ACHN (cell line): Measurements from ENCODE around the gene TMEM225B.
"Not testable (repeated sequence)": the region's sequence is repeated elsewhere in the genome, so short reads cannot be mapped to it uniquely, and the experiment has no call there.

Experiments
- DNase-seq: peaks from one replicate; pipeline ENCODE4 v3.0.0-alpha.2; 2015
- in situ Hi-C: cut with HindIII; loops from 2 replicates; pipeline ENCODE4 v1.10.0; 2017; ENCODE audit warnings: low sequenced_read_pairs, low pct_ligation_motif_present, low pct_unique_long_range_greater_than_20kb

Gene TMEM225B, protein sequence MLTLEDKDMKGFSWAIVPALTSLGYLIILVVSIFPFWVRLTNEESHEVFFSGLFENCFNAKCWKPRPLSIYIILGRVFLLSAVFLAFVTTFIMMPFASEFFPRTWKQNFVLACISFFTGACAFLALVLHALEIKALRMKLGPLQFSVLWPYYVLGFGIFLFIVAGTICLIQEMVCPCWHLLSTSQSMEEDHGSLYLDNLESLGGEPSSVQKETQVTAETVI

DNA sequence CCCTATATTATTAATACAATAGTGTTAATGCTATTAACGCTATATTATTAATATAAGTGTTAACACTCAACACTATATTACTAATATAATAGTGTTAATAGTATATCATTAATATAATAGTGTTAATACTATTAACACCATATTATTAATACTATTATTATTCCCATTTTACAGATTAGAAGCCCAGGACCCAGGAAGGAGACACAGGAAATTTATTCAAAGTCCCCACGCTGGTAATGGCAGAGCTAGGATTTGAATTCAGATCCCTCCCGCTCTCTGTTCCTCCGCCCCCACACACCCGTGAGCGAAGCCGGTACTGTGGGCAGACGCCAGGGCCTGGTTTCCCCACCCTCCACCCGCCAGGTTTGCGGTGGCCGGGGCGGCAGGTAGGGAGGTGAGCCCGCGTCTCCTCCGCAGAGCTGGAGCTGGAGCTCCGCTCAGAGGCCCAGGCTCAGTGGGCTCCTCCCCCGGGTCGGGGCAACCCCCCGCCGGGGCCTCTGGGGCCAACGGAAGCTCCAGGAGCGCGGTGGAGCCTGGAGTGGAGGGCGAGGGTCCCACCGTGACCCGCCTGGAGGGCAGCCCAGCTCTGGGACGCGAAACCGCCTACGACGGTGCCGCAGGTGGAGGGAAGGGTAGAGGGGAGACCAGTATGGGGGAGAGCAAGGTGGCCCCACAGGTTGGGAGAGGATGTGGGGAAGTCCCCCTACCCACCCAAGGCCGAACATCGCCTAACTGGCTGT, at the start of gene TMEM225B:
TMEM225B (plus strand) TSS at position 506 of the 740 bp plus-strand sequence. CDS start 6,122 bp downstream, outside the sequence.
- in situ Hi-C loops = no loop called here
- DNase-seq = no peak

DNA sequence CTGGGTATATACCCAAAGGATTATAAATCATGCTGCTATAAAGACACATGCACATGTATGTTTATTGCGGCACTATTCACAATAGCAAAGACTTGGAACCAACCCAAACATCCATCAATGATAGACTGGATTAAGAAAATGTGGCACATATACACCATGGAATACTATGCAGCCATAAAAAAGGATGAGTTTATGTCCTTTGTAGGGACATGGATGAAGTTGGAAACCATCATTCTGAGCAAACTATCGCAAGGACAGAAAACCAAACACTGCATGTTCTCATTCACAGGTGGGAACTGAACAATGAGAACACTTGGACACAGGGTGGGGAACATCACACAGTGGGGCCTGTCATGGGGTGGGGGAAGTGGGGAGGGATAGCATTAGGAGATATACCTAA, 48.5 kb upstream of the TMEM225B start:
- in situ Hi-C loops, DNase-seq: not testable (repeated sequence)

DNA sequence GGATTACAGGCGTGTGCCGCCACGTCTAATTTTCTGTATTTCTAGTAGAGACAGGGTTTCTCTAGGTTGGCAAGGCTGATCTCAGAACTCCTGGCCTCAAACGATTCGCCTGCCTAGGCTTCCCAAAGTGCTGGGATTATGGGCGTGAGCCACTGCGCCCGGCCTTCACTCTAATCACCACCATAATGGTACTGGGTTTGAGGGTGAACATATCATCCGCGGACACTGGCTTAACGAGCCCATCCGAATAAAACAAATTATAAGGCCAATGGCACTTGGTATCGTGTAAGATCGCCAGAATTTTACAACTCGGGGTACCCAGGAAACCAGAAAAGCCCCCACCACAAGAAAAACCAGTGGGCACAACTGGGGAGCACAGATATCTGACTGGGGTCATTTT, 46.7 kb upstream of the TMEM225B start:
- no peak for DNase-seq
- in situ Hi-C loops = no loop called here

DNA sequence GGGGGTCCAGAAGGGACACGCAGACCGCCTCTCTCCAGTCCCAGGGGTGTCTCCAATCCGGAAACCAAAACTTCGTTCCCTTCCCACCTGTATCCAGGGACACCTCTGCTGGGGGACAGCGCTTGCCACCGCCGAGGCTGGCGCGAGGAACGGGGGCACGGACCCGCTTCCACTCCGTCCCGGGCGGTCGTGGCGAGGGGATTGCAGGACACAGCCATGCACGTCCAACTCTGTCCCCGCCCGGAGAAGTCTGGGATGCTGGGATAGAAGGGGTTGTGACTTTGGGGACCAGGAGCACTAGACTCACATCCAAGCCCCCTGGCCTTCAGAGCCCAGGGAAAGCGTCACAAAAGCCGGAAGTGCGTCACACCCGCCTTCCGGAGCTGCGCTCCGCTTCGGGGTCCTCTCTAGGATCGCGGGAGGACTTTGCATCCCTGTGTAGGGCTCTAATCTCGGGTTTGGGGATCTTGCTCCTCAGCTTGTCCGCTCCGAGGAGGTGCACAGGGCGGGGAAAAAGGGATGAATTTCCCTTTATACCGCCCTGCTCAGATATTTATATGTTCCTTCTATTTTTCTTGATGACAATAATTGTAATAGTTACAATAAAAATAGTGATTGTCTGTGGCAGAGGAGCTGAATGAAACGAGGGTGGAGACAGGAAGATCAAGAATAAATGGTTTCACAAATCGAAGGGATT, 46.2 kb upstream of the TMEM225B start, which contains the start of gene FAM200A:
FAM200A (minus strand) TSS at position 348 of the 697 bp plus-strand sequence. CDS start 3,707 bp downstream, outside the sequence.
- peak; percentile 94 for DNase-seq
- in situ Hi-C loops = no loop called here

DNA sequence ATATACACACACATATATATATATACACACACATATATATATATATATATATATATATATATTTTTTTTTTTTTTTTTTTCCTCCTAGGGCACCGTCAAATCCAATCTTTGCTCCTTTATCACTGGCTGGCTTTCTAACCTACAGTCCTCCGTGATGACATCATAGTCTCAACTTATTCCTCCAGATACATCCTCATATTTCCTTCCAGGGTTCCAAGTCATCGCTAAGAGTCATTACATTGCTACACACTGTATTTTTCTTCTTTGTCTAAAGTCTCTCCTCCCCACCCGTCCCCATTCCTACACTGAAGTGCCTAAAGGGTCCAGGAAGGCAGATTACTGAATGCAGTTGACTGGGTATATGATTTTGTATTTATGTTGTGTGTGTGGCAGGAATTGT, 45.0 kb upstream of the TMEM225B start:
- DNase-seq = no peak
- in situ Hi-C loops = no loop called here

DNA sequence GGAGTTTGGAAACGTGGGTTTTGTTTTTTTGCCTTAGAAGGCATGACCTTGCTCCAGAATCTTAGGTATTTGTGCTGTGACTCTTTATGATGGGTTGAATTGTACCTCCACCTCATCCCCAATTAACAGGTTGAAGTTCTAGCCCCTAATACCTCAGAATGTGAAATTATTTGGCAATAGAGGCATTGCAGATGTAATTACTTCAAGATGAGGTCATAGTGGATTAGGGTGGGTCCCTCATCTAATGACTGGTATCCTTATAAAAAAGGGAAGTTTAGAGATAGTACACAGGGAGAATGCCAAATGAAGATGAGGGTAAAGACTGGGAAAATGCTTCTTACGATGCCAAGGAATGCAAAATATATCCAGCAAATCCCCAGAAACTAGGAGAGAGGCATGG, 43.1 kb upstream of the TMEM225B start:
- in situ Hi-C loops = no loop called here
- DNase-seq = no peak

DNA sequence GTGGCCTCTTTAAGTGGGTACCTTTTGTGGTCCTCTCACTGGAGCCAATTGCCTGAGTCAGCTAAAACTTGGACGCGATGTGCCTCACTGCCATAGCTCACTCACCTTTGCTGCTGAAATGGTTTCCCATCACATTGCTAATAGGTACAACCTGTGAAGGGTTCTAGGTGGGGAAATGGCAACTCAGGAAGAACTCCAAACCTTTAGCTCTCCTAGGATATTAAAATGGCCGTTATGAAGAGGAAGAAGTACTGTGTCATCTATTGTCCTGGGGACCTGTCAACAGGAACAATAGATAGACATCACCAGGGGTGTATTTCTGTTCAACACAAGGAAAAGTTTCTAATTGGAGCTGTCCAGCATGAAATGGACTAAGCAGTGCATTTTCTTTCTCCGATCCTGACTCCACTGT, 40.9 kb upstream of the TMEM225B start:
- in situ Hi-C loops = no loop called here
- peak; percentile 21 for DNase-seq

DNA sequence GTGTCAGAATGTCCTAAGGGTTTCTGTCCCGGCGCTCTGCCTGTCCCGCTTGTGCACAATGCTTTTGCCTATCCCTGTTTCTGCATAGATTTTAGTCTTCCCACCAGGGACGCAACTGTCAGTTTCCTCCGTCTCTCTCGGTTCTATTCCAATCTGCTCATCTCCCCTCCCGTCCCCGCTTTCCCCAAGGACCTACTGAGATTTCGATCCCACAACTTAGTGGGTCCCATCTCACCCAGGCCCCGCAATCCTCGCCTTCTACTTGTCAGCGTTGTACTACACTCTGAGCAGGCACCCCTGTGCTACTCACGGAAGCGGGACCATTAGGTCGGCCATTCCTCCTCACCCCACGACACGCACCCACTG, 40.1 kb upstream of the TMEM225B start:
- in situ Hi-C loops = no loop called here
- no peak for DNase-seq

DNA sequence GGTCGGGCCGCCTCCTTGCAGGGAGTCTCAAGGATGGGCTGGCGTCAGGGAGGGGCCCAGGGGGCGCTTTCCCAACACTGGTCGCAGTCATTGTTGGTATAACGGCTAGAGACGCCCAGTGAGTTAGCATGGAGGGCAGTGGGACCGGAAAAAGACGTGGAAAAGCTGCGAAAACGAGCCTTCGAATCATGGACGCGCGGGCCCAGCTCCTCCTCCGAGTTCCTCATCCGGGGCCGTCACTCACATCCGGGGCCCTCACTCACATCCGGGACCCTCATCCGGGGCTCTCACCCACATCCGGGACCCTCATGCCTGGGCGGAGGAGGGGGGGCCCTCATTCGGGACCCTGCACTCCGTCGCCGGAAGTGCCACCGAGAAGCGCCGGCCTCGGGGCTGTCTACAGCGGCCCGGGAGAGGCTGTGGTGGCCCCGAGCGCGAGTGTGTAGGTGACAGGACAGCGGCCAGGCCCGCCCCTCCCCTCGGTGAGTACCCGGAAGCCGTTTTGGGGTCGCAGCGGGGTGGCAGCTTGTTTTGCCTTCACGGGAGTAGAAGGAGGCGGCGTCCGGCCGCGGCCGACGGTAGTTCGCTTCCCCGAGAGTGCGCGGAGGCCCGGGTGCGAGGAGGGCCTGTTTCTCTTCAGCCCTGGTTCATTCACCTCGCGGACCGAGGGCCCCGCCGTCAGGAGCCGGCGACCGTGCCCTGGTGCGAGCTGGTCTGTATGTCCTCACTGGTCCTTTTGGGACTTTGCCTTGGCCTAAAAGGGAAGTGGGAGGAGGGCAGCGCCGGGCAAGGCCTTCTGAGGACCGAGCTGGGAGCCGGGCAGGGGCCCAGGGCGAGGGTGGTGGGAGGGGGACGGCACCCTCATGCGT, 39.5 kb upstream of the TMEM225B start, which contains the start of gene ZNF655:
ZNF655 (plus strand) TSS at position 337 of the 869 bp plus-strand sequence. CDS start 1,918 bp downstream, outside the sequence.
- in situ Hi-C loops = no loop called here
- DNase-seq = peak; percentile 98

DNA sequence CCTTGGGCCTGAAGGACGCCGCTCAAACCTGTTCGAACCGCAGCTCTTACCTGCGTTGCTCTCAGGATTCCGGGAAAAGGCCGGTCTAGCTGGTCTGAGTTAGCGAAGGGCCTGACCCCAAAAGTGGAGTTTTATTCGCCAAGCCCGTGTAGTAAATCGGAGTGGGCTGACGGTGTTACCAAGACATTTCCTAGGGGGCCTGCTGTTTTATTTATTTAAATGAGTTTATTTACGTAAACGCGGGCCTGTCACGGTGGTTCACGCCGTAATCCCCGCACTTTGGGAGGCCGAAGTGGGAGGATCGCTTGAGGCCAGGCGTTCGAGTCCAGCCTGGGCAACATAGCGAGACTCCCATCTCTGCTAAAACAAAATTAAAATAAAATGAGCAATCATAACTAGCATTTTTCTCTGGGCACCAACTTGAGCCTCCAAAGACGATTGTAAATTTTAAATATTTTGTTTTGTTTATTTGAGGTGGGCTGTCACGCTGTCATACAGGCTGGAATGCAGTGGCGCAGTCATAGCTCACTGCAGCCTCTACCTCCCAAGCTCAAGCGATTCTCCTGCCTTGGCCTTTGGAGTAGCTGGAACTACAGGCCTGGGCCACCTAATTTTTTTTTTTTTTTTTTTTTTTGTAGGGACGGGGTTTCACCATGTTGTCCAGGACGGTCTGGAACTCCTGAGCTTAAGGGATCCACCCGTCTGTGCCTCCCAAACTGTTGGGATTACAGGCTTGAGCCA, 38.7 kb upstream of the TMEM225B start:
- peak; percentile 56 for DNase-seq
- in situ Hi-C loops = no loop called here

DNA sequence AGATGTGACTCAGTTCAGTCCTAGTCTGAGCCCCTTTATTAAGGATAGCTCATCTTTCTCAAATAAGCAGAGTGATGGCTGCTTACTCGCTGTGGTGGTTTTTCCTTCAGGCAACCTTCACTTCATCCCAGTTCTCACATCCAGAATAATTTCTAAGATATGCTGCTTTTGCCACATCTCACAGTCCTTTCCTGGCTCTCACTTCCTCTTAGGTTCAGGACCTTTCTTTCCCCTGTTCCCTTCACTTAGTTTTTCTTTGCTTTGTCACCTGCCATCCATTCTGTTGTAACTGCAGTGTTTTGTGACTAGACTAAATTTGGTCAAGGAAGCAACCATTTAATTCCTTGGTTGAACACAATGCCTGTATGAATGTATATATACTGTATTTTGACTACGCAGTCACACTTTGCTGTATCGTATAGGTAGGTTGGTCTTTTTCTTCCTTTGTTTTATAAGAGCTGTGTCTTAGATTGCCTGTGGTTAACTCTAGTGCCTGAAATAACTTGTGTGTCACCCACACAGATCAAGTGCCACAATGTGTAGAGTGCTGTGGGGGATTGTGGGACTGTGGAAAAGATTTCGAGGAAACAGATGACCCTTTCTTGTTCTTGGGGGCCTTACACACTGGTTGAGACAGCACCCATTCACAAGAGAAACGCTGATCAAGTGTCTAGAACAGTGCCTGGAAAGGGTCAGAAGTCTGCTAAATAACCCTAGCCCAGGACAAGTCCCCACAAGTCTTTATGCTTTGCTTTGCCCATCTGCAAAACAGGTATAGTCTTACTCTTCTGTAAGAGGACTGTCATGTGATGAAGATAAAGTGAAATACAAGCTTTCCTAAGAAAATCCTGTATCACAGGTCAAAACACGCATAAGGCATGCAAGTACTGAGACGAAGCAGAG, 37.0 kb upstream of the TMEM225B start:
- in situ Hi-C loops = no loop called here
- no peak for DNase-seq

DNA sequence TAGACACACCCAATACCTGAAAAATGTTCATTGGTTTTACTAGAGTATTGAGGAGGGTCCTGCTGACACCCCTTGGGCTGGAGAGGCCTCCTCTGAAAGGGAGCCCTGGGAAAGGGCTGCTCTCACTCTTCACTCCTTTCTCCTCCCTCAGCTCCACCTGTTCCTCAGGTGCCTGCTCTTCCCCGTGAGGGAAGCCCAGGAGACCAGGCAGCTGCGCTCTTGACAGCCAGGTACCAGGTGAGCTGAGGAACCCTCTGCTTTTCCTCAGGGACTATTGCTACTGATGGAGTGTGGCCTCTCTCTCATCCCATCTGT, 36.4 kb upstream of the TMEM225B start:
- in situ Hi-C loops = no loop called here
- DNase-seq = no peak

DNA sequence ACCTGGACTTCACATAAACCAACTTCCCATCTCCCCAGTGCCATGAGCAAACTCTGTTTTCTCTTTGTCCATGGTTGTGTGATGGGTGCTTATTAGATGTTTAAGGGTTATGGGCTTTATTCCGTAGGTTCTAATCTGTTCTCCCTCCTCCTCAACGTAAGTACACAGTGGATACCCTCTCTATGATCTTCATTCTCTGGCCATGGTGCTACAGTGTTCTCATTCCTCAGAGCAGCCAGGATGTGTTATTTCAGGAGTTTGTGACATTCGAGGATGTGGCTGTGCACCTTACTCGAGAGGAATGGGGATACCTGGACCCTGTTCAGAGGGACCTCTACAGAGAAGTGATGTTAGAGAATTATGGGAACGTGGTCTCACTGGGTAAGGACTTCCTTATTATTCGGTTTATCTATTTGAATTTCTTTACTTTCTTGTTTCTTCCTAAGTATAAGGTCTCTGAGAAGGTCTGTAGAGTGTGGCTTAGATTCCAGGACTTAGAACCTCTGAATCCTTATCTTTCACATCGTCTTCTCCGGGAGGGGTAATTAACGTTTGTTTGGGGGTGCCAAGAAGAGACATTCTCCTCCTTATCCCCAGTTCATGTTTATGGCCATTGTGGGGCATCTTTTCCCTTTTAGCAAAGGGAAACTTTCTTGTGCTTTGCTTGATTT, 35.8 kb upstream of the TMEM225B start:
- DNase-seq = peak; percentile 36

DNA sequence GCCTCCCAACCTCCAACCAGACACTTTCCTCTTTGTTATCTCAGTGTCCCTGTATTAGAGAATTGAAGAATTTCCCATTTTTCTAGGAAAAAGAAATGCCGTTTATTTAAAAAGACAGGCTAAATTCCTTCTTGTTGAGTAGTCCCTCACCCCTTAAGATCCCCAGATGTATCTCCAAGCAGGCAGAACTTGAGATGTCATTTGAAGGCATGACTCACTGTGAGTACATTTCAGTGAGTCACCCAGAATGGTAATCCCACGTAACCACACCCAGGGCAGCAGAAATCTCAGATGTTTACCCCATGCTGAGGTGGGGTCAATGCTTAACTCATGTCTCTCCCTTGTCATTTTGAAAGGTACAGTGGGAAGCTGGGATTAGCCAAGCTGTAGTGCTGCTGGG, 35.2 kb upstream of the TMEM225B start:
- peak; percentile 100 for DNase-seq
- in situ Hi-C loops = no loop called here

More for the DNA sequence above, 35.8 kb upstream of the TMEM225B start:
- in situ Hi-C loops = no loop called here

DNA sequence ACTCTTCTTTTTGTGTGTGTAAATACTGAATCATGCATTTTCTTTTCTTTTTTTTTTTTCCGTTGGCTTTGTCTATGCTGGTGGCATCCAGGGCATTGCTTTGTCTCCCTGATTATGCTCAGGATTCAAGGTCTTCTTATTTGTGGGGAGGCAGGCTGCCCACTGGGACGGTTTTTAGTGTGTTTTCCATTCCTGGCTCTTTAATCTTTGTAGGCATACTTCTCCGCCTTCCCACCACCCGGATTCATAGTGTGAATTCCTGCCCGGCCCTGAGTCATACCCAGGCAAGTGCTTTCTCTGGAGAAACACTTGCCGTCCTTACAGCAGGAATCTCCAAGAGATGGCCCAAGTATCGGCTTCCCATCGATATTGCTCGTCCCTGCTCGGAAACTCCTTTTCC, 34.4 kb upstream of the TMEM225B start:
- peak; percentile 90 for DNase-seq

DNA sequence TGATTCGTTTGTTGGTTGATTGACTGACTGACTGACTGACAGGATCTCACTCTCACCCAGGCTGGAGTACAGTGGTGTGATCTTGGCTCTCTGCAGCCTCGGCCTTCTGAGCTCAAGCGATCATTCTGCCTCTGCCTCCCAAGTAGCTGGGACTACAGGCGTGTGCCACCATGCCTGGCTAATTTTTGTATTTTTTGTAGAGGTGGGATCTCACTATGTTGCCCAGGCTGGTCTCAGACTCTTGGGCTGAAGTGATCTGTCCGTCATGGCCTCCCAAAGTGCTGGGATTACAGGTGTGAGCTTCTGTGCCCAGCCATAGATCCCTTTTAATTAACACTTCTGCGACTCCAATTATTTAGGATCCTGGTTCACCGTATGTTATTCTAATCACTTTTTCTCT, 29.3 kb upstream of the TMEM225B start:
- DNase-seq, in situ Hi-C loops: not testable (repeated sequence)

More for the DNA sequence above, 34.4 kb upstream of the TMEM225B start:
- in situ Hi-C loops = no loop called here

DNA sequence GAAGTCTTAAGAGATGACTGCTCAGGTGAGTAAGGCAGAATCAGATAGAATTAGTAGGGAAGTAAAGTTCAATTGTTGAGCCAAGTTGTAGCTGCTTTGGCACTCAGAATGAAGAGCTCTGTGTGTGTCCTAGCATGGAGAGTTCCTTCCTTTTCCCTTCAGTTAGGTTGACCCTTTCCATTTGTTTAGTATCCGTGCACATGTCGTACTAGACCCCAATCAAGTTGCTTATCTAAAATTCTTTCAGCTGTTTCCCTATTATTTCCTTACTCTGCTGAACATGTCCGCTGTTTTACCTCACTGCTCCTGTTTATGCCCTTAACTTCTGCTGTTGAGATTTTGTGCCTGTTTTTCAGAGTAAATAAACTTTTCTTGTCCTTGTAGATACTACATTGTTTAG, 26.3 kb upstream of the TMEM225B start:
- no peak for DNase-seq
- in situ Hi-C loops = no loop called here
